Fibroblast of gingiva (primary cell): ENCODE data around the gene BMP4.
"Not testable (repeated sequence)": the region's sequence is repeated elsewhere in the genome, so short reads cannot be mapped to it uniquely, and the experiment has no call there.

Experiments
- DNase-seq: peaks from one replicate; pipeline ENCODE4 v3.0.0-alpha.2; 2011; ENCODE audit warnings: low read depth

Gene BMP4

DNA sequence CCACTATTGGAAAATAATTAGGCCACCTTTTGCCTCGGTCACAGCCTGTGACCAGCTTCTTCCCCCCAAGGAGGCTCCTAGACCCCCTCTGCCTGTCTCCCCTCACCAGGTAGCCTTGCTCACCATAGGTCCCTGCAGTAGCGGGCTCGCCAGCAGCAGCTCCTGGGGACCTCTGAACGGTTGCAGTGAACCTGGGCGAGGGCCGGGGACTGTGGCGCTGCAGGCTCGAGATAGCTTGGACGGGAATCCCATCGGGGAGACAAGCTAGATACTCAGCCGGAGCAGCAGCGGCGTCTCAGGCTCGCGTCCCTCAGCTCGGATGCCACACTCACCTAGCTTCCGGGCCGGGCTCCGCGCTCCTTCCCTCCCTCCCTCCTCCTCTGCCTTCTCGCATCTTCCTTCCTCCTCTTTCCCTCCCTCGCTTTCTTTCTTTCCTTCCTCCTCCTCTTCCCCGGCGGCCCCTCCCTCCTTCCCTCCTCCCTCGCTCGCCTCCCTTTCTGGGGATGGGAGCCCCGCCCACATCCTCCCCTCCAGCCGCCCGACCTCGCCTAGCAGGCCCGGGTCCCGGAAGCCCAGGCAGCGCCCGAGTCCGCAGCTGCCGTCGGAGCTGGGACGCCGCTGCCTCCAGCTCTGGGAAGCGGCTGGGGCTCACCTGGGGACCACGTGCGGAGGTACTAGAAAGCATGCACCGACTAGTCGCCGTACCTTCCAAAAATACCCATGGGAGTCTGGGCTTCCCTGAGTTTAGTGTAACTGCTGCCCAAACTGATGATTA is at the start of gene BMP4:
Gene BMP4 (minus strand): TSS at position 399 of the 775 bp plus-strand sequence. CDS start 4,603 bp downstream, outside the sequence.
- peak; percentile 44 for DNase-seq

DNA sequence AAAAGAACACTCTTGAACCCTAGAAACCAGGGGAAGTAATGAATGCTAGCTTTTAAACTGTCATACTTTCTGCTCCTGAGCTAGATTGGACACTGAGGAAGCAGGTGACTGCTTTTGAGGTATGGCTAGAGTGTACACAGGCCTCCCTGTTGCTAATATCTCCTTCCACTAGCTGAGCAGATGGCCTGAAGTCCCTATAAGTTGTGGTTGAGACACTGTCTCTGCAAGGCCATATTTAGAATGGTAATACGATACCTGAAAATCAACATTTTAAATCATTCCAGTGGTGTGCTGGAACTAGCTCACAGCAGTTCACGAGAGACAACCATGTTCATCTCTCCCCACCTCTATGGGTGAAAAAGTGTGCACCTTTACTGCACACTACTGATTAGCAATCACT is 46.4 kb upstream of the BMP4 start:
- no peak for DNase-seq

DNA sequence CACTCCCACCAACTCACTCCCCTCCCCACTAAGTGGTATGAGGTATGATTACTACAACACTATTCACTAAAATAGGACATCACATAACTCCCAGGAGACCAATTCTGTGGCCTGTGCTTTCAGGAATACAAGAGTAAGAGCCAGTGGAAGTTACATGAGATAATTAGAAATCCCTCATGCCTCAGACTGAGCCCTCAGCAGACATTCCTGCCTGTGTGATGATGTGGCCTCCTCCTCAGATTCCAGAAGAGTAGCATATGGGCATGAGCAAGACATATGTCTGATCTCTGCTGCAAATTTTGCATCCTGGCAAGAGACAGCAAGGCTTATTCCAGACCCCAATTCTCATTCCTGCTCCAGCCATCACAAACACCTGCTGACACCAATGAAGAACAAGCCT is 46.0 kb upstream of the BMP4 start:
- DNase-seq = peak; percentile 29

DNA sequence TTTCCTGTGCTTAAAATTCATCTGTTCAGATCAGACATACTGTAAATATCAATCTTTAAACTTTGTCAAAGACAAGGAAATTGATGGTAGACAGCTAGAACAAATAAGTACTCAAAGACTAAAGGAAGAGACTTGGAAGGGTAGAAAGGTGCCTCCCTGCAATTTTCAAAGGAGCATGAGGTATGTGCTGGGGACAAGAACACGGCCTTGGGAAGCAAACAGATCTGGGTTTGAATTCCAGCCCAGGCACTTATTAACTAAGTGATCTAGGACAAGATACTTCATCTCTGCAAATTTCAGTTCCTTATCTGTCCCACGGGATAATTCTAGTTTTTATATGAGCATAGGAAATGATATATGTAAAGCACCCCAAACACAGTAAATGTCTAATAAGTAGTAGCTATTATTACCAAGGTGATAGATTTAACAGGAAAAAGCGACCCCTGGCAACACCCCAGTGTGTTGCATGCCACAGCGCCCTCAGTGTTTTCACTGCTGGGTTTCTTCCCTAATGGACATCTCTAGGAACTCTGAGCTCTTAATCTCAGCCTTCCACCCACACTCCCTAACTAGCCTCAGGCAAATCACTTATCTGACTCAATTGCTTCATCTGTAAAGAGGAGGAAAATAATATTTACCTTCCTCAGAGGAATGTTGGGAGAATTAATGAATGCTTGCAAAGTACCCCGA is 44.7 kb upstream of the BMP4 start:
- no peak for DNase-seq

DNA sequence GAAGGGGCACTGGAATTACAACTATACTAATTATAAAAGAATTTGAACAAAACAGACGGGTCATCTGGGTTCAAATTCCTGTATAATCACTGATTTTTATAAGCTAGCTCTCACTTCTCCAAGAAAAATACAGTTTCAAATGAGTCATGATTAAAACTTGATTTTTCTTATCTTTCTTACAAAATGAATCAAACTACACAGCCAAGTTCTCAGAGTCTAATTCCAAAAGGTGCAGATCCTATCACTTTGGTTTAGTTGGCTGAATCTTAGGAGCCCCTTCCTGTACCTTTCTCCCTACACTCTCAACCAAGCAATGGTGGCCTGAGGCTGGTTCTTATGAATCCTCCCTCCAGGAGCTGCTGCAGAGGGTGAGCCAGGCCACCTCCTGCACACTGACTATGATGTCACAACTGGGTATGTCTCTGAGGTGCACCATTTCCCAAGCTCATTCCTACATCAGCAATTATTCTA is 43.8 kb upstream of the BMP4 start:
- no peak for DNase-seq

DNA sequence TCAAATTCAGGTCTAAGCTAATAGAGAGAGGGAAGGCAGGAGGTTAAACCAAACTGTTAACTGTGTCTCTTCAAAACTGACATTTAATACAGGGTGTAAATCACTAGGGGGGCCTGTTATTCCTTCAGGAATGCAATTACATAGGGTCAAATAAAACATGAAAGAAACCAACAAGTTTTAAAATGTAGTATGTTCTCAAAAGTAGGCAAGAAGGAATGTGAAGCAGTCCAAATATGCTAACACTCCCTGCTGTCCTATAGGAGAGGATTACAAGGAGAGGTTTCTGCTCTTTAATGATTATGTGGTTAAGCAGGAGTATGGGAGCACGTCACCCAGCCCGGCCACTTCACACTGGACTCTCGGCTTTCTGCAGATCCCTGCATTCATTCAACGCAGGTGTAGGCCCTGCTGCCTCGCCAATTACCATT is 42.5 kb upstream of the BMP4 start:
- peak; percentile 47 for DNase-seq

GRCh38 chr14:53996041-53996440 is 39.4 kb upstream of the BMP4 start:
- DNase-seq = no peak

DNA sequence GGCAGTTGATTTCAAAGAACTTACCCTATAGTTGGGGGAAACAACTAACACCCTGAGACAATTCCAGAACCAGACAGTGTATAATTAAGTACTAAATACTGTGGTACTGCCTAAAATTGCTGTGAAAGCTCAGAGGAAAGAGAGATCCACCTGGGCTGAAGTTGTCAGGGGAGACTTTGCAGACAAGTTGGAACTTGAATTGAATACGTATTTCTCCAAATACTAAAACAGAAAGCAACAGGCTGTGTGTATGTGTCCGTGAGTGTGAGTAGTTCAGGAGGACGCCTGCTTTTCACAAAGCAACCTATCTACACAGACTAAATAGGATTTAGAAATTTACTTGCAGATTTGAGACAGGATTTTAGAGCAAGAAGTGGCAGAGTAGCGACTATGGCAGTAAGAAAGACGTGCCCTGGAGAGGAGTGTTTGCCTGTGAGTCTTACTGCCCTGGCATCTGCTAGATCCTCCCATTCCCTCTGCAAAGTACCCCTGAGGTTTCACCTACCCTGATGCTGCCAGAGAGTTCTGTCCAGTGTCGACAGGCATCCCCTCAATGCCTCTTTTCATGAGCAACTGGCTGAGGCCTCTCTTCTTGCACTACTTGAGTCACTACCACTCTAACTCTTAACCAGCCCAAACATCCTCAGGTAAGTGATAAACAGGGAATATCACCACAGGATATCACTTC is 37.4 kb upstream of the BMP4 start:
- no peak for DNase-seq

DNA sequence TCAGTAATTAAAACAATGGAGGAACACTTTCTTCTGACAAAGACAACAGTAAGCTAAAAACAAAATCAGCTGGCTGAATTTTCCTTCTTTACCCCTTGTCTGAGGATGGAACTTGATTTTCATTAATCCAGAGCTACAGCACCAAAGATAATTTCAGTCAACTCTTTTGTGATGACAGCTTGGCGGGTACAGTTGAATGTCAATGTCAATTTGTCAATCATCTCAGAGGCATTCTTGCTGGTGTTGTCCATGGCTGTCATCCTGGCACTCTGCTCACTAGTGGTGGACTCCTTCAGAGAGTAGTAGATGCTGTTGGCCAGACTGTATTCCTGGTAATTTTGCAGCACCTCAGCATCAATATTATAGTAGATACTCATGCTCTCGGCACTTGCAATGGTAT is 34.4 kb upstream of the BMP4 start:
- no peak for DNase-seq

GRCh38 chr14:53986718-53987117 is 30.1 kb upstream of the BMP4 start:
- DNase-seq = not testable (repeated sequence)

GRCh38 chr14:53984958-53985357 is 28.3 kb upstream of the BMP4 start:
- not testable (repeated sequence) for DNase-seq

DNA sequence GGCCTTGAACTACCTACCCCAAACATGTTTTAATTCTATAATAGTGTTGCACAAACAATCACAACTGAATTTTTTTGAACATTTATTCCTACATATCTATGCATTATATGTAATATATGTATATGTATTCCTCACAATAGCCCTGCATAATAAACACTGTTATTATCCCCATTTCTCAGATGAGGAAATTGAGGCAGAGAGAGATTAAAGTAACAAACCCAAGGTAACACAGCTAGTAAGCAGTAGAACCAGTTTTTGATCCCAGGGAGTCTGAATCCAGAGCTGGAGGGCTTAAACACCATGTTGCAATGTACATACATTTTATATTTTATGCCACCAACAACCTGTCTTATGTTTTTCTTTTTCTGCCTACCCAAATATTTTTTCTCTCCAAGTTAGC is 26.5 kb upstream of the BMP4 start:
- no peak for DNase-seq

GRCh38 chr14:53982546-53982945 is 25.9 kb upstream of the BMP4 start:
- no peak for DNase-seq

- peak; percentile 86 for DNase-seq
These were observed 23.4 kb upstream of the BMP4 start for GRCh38 chr14:53979747-53980642.

GRCh38 chr14:53979113-53979681 is 22.6 kb upstream of the BMP4 start:
- peak; percentile 76 for DNase-seq

DNA sequence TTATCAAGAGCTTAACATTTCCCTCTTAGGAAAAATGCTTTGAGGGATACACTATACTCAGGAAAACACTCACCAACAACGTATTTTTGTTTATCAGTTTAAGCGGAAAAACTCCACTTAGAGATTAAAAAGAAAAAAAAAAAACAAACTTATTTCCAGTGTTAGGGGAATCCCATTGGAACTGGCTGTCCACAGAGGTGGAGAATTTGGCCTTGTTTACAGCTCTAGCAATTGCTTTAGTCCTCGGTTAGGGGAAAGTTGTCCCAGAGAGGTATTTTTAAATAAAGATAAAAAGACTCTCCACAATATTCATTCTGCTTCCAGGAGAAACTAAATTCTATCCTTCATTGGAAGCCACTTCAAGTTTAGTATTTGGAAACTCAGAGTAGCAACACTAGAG is 21.6 kb upstream of the BMP4 start:
- DNase-seq = no peak

DNA sequence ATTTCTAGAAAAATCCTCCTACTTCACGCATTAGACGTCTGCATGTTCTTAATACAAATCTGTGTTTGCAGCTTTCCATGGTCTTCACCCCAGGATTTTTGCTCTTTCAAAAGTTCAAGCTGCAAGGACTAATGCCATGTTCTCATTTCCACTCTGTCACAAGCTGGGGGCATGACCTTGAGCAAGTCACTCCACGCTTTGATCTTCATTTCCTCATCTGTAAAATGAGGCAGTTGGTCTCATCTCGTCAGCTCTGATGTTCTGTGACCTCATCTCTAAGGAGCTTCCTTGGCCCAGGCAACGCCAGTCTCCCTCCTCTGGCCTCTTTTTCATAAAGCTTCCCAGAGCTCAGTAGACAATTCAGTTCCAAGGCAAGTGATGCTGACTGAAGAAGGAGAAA is 18.8 kb upstream of the BMP4 start:
- no peak for DNase-seq

- DNase-seq = no peak
These were observed 14.9 kb upstream of the BMP4 start for GRCh38 chr14:53971521-53971920.

- no peak for DNase-seq
These were observed 12.7 kb upstream of the BMP4 start for GRCh38 chr14:53969326-53969725.

DNA sequence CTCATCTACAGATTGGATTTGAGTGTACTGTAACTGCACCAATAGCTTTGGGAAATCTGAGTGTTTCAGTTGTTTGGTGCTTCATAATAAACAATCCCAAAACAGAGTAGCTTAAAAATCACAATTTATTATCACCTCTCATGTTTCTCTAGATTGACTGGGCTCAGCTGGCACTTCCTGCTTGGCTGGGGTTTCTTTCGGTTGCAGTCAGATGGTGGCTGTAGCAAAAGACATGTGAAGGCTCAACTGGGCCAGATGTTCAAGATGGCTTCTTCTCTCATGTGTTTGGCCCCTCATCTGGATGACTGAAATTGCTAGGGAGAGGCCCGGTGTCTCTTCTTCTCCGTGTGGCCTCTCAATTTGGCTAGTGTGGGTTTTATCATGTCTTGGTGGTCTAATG is 12.1 kb upstream of the BMP4 start:
- no peak for DNase-seq

- DNase-seq = no peak
These were observed 11.0 kb upstream of the BMP4 start for GRCh38 chr14:53967606-53968005.
